ENCODE data around the gene MMP25.
"Not testable (repeated sequence)": the region's sequence is repeated elsewhere in the genome, so short reads cannot be mapped to it uniquely, and the experiment has no call there.

MMP25 gene

DNA sequence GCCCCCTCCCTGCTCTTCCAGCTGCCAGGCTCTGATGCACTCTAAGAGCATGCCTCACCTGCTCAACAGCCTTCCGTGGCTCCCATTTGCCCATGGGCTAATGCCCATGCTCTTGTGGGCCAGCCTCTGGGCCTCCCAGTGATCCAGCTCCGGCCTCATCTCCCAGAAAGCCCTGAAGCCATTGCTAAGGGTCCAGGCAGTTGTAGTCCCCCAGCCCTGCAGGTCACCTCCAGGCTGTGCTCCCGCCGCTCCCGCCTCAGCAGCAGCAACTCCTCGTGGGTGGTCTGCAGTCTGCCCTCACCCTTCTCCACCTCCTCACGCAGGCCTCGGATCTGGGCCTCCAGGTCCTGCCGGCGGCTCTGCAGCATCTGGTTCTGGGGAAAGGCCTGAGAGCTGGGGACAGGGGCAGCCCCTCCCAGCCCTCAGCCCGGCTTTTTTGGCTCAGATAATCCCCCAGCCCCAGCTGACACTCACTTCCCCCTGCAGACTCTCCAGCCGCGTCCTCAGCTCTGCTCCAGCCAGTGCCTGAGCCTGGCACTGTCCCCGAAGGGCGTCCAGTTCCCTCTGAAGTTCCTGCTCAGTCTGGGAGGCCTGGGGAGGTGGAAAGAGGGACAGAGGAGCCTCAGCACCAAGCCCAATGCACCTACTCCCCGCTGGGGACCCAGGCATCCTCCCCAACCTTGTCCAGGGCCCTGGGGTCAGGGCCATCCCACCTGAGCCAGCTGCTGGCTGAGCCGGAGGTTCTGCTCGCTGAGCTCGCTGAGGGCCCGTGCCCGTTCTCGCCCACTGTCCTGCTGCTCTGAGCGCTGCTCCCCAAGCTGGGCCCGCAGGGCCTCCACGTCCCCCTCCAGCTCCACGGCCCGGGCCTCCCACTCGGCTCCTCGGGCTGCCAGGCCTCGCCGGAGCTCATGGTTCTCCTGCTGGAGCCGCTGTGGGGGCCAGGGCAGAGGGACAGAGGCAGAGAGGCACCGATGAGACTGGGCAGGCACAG, 15.8 kb upstream of the MMP25 start:
- DNase-seq (ENCODE audit: low read depth in 2 of 2) = no peak

DNA sequence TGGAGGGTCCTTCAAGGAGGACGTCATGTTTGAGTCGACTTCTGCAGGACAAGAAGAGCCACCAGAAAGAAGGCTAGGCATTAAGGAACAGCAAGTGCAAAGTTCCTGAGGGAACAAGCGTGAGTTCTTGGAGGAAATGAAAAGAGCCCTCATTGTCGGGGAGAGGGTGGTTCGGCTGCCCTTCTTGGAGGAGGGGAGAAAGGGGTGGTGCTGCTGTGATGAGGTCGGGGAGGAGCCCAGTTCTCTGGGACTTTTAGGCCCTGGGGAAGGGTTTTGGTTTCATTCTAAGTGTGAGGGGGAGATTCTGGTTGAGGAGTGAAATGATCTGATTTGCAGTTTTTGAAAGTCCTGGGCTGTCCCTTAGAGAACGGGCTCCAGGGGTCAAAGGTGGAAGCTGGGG, 13.7 kb upstream of the MMP25 start:
- no peak for DNase-seq (ENCODE audit: low read depth in 2 of 2)

DNA sequence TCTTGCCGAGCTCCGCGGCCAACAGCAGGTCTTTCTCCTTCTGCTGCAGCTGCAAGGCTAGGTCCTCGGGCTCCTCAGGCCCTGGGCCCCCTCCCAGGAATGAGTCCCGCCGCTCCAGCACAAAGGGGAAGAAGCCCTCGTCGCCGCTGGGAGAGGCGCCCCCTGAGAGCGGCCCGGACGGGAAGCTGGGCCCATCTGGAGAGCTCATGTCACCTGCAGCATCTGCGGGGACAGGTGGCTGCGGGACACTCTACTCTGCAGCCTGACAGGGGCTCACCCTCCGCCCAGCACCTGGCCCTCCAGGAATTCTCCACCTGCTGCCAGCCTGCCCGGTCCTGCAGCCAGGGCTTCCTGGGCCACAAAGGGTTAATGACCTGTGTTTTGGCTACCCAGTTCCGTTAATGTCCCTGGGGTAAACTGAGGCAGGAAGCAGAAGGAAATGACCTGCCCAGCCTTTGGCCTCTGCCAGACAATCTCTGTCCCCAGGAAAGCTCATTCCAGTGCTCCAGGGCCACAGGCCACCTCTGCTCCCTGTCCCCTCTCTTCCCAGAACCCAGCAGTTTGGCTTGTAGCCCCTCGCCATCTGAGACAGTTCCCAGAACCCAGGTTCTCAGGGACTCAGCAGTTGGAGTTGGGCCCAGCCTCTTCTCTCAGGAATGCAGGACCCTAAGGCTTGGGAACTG, 10.9 kb upstream of the MMP25 start:
- no peak for DNase-seq (ENCODE audit: low read depth in 2 of 2)

DNA sequence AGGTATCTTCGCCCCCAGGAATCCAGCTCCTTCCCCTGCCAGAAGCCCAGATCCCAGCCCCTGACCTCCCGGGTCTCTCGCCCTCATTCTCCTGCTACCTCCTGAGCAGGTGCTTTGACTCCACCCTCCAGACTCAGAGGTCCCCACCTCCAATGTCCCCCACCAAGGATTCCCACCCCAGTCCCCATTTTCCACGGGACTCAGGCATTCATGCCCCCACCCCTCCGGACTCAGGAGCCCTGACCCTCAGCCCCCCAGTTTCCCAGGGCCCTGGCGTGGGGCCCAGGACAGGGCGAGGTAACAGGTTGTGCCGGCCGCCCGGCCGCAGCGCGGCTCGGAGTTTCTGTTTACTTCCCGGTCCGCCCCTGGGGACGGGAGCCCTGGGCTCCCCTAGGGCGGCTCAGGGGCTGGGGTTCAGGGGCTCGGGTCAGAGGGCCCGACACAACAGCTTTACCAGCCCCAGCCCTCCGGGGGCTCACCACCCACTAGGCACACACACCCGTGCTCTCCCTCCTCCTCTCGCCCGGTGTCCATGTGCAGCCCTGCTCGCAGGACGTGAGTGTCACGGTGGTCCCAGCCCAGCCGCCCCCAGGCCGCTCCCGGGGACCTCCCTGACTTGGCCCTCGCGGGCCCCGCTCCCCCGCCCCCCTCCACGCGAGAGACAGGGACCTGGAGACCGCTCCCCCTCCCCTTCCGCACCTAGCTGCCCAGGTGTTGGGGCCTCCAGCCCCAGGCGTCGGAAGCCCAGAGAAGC, 10.2 kb upstream of the MMP25 start:
- DNase-seq (ENCODE audit: low read depth in 2 of 2) = no peak

DNA sequence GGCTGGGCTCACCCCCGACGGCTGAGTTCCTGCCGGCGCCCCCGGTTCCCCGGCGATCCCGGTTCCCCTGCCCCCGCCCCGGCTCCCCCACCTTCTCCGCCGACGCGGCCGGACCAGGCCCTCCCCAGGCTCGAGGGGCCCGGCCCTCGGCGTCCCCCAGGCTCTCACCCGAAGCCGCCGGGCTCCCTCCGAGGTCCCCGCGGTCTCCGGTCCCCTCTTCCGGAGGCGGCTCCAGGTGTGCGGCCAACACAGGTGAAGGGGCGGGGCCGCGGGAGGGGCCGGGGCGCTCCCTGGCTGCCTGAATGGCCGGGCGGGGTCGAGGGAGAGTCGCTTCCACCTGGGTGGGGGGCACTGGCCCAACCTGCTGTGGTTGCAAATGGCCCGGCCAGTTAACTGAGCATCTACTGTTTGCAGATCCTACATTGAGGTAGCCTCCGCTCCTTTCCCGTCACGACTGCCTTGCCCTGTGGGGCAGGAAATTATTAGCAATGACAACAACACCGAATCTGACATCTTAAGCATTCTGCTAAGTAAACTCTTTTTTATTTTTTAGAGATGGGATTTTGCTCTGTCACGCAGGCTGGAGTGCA, 9.5 kb upstream of the MMP25 start, which contains the start of gene BICDL2:
TSS of gene BICDL2 (minus strand) at position 219 of the 590 bp plus-strand sequence. CDS start 1,448 bp downstream, outside the sequence.
- DNase-seq (ENCODE audit: low read depth in 2 of 2) = no peak

DNA sequence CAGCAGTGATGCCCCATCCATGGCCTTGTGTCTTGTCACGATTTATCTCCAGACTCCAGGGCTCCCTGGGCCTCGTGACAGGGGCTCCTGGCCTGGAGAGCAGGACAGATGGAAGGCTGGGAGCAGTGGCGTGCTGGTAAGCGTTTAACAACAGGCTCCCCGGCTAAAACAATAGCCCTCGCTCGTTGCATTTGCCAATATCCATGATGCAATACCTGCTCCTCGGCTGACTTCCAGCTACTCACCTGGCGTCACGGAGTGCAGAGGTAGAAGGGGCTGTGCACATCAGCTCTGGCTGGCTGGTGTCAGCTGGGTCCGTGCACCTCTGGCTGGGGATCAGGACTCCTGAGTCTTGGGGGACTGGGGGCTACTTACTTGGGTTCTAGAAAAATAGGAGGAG, 8.1 kb upstream of the MMP25 start:
- no peak for DNase-seq (ENCODE audit: low read depth in 2 of 2)

DNA sequence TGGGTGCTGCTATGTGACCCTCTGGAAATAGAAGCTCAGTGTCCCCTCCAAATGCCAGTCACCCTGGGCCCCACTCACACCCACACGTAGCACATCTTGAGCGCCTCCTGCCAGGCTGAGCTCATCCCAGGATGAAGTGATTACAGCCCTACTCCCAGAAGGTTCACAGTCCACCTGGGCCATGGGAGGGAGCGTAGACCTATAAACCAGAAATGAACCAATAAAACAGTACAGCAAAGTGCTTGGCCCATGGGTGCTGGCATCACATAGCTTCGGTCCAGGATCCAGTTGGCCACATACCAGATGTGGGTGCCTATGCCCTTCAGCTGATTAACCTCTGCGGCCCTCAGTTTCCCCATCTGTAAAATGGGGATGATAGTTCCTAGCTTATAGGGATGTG, 7.5 kb upstream of the MMP25 start:
- no peak for DNase-seq (ENCODE audit: low read depth in 2 of 2)

DNA sequence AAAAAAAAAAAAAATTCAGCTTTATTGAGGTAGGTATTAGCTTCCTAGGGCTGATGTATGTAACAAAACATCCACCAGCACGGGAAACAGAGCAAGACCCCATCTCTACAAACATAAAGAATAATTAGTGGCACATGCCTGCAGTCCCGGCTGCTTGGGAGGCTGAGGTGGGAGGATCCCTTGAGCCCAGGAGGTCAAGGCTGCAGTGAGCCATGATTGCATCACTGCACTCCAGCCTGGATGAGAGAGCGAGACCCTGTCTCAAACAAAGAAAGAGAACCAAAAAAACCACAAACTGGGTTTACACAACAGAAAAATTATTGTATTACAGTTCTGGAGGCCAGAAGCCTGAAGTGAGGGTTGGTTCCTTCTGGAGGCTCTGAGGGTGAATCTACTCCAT, 4.0 kb upstream of the MMP25 start:
- DNase-seq (ENCODE audit: low read depth in 2 of 2) = no peak

DNA sequence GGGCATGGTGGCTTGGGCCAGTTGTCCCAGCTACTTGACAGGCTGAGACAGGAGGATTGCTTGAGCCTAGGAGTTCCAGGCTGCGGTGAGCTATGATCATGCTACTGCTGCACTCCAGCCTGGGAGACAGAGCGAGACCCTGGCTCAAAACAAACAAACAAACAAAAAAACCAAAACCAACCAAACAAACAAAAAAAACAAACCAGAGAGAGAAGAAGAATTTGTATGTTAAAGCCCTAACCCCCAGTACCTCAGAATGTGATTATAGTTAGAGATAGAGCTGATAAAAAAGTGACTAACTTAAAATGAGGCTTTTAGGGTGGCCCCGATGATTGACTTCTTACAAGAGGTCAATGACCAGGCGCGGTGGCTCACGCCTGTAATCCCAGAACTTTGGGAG, 1.7 kb upstream of the MMP25 start:
- DNase-seq (ENCODE audit: low read depth in 2 of 2) = no peak

DNA sequence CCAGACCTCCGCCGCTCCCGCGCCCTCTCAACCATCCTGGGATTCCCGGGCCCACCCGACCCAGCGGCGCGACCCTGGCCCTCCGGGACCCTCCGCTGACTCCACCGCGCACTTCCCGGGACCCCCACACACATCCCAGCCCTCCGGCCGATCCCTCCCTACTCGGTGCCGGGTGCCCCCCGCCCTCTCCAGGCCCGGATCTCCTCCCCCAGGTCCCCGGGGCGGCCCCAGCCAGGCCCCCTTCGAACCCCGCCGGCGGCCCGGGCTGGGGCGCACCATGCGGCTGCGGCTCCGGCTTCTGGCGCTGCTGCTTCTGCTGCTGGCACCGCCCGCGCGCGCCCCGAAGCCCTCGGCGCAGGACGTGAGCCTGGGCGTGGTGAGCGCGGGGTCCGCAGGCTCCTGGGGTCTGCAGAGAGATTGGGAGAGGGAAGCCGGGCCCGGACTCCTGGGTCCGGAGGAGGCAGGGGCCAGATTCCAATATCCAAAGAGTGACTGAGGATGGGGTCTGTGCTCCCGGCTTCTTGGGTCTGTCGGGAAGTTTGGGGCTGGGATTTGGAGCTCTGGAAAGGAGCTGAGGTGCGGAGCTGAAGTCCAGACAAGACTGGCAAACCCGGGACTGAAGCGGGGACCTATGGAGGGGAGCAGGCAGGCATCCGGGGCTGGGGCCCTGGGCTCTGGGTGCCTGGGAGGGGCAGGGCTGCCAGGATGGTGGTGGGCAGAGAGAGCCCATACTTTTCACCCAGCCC, 453 bp downstream of the MMP25 start:
- DNase-seq (ENCODE audit: low read depth in 2 of 2) = no peak

DNA sequence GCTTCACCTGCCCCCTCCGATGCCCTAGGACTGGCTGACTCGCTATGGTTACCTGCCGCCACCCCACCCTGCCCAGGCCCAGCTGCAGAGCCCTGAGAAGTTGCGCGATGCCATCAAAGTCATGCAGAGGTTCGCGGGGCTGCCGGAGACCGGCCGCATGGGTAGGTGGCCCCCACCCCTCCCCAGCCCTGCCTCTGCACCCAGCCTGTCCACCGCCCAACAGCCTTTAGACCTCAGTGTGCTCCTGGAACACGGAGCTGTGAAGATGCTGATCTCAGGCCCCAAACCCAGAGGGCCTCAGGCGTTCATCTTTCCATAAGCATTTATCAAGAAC, 993 bp downstream of the MMP25 start:
- no peak for DNase-seq (ENCODE audit: low read depth in 2 of 2)

DNA sequence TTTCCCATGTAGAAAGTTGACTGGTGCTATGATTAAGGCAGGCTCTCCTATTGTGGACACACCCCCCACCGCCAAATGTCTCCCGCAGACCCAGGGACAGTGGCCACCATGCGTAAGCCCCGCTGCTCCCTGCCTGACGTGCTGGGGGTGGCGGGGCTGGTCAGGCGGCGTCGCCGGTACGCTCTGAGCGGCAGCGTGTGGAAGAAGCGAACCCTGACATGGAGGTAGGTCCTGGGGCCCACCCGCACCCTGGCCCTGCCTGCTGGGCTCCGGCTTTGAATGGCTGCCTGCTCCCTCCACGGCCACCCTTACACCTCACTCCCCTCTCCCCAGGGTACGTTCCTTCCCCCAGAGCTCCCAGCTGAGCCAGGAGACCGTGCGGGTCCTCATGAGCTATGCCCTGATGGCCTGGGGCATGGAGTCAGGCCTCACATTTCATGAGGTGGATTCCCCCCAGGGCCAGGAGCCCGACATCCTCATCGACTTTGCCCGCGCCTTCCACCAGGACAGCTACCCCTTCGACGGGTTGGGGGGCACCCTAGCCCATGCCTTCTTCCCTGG, 3.6 kb downstream of the MMP25 start:
- no peak for DNase-seq (ENCODE audit: low read depth in 2 of 2)

DNA sequence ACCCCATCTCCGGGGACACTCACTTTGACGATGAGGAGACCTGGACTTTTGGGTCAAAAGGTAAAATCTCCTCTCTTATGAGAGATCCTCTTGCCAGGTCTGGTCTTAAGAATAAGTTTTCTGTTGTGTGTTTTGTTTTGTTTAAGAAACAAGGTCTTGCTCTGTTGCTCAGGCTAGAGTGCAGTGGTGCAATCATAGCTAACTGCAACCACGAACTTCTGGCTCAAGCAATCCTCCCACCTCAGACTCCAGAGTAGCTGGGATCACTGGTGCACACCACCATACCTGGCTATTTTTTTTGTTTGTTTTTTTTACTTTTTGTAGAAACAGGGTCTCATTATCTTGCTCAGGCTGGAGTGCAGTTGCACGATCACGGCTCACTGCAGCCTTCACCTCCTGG, 4.1 kb downstream of the MMP25 start:
- DNase-seq (ENCODE audit: low read depth in 2 of 2) = no peak

DNA sequence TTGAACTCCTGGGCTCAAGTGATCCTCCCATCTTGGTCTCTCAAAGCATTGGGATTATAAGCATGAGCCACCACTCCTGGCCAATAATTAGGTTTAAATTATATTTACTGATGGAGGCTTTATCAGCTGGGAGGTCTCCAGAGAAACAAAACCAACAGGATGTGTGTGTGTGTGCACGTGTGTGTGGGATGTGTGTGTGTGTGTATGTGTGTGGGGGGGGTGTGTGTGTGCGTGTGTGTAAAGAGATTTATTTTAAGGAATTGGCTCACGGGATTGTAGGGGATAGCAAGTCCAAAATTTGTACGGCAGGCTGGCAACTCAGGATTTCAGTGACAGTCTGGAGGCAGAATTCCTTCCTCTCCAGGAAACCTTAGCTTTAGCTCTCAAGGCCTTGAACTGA, 4.6 kb downstream of the MMP25 start:
- no peak for DNase-seq (ENCODE audit: low read depth in 2 of 2)

DNA sequence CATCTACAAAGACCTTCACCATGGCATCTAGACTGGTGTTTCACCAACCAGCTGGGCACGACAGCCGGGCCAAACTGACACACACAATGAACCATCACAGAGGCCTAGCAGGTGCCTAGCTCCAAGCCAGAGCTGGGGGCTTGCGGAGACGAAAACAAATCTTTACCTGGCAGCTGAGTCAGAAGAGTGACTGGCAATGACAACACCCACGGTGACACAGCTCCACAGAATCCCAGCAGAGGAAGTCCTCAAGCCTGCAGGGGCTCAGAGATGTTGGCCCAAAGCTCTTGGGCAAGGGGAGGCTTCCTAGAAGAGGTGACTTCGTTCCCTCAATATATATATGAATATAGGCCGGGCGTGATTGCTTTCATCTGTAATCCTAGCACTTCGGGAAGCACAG, 5.1 kb downstream of the MMP25 start:
- DNase-seq (ENCODE audit: low read depth in 2 of 2) = no peak

DNA sequence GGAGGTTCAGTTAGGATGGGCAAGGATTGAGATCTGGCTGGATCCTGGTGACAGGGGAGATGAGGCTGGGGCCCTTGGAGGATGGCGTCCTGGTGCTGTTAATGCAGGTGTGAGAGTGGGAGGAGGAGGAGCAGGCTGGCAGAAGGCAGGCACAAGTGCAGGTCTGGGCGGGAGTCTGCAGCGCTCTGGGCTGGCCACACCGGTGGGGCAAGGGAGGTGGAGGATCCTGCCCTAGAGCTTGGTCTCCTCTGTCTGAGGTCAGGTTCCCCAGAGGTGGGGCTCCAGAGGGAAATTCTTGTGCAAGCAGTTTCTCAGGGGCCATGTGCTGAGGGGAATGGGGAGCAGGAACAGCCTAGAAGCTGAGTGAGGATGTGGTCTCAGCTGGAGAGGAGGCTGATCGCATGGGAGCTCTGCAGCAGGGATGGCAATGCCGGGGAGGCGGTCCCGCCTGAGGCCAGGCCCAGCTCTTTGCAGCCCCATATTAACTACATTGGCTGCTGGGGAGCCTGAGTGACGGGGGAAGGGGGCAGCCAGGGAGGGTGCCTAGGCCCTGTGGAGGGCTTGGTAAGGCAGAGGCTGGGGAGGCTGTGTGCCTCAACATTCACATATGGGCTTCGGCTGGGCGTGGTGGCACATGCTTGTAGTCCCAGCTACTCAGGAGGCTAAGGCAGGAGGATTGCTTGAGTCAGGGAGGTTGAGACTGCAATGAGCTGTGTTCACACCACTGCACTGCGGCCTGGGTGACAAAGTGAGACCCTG, 6.4 kb downstream of the MMP25 start:
- DNase-seq (ENCODE audit: low read depth in 2 of 2) = not testable (repeated sequence)

DNA sequence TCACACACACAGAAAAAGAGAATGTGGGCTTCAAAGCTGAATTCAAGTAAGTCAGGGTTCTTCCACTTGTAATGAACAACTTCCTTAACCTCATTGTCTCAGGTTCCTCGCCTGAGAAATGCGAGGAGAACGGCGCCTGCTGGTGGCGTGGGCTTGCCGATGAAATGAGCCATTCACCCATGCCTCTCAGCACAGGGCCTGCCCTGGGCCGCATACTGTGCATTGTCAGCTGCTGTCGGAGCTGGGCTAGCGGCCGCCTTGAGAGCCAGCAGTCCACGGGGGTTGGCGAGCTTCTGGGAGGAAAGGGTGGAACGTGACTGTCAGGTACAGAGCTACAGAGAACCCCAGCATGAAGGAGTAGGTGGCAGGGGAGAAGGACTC, 7.0 kb downstream of the MMP25 start:
- DNase-seq (ENCODE audit: low read depth in 2 of 2) = not testable (repeated sequence)

DNA sequence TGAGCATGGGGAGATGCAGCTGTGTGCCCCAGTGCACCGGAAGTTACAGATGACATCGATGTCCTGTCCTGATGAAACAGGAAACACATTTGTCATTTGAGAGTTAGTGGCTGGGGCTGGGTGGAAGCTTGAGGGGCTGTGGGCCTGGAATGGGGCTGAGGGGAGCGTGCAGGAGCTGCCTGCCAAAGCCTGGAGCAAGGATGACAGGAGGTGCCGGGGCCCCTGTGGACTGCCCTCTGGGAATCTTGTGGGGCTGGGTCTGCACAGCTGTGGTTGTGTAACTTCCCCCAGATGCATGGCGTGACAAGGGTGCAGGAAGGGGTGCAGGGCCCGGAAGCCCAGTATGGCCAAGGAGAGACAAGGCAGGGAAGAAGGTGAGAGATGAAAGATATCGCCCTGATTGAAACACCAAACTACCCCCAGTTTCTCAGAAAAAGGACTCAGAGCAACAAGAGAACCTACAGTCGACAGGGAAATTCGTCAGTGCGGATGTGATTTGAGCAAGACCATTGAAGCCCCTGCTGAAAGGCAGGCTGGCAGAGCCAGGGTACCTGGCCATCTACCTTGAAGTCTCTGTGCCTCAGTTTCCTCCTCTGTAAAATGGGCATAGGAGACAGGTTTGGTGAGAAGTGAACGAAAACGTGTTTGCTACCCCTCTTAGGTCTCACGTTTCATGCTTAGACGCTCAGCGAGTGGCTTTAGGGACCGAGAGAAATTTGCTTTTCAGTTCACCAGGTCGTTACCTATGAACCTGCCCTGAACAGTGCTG, 8.8 kb downstream of the MMP25 start:
- DNase-seq (ENCODE audit: low read depth in 2 of 2) = no peak

DNA sequence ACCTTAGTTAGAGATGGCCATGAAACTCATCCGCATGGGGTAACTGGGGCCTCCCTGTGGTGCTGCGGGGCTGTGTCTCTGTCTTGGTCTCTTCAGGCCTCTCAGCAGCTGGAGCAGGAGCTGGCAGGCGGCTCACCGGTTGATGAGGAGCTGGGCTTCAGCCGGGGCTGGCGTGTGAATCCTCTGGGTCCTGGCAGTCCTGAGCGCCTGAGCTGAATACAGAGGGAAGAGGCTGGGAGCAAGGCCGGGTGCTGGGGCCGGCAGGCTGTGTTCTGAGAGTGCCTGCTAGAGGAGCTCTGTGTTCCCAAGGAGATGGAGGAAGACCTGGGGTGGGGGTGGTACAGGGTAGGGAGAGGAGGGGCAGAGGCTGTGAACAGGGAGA, 9.4 kb downstream of the MMP25 start:
- DNase-seq (ENCODE audit: low read depth in 2 of 2) = not testable (repeated sequence)

Data from stimulated activated CD4-positive, alpha-beta T cell treated with anti-CD3 and anti-CD28 coated beads, Interleukin-12 subunit alpha, Interleukin-12 subunit beta, amount 100 ng/mL, for 24 hours (primary cell).